Loucy (cell line): Measurements from ENCODE around the gene YTHDC2.

Source experiments
- H2AFZ ChIP-seq: fragments of 200-600 bp; sonication (generic); 2 replicates; pipeline ENCODE4 v1.6.0; 2016; ENCODE audit warnings: antibody characterized with exemption, mild to moderate bottlenecking, low read length, moderate library complexity
- H3F3A ChIP-seq: fragments of 200-600 bp; 2 replicates; pipeline ENCODE4 v1.6.0; 2016; ENCODE audit warnings: antibody characterized with exemption, low read depth, mild to moderate bottlenecking
- H3K27me3 ChIP-seq: fragments of 200-600 bp; sonication (generic); 2 replicates; pipeline ENCODE4 v1.6.1; 2014; ENCODE audit warnings: low read length, mild to moderate bottlenecking; ENCODE audit not compliant: insufficient read depth, poor library complexity, severe bottlenecking
- H3K36me3 ChIP-seq: fragments of 200-600 bp; sonication (generic); 2 replicates; pipeline ENCODE4 v1.6.1; 2016; ENCODE audit warnings: low read length; ENCODE audit not compliant: insufficient read depth
- H3K4me1 ChIP-seq: fragments of 200-600 bp; sonication (generic); 2 replicates; pipeline ENCODE4 v1.5.1; 2014; ENCODE audit warnings: low read length, mild to moderate bottlenecking; ENCODE audit not compliant: insufficient read depth, poor library complexity, severe bottlenecking
- H3K4me2 ChIP-seq: fragments of 200-600 bp; sonication (generic); 2 replicates; pipeline ENCODE4 v1.6.0; 2014; ENCODE audit warnings: antibody characterized with exemption, low read length, low read depth, mild to moderate bottlenecking; ENCODE audit not compliant: poor library complexity, severe bottlenecking
- H3K4me3 ChIP-seq: fragments of 200-600 bp; sonication (generic); 2 replicates; pipeline ENCODE4 v1.5.1; 2014; ENCODE audit warnings: low read length, mild to moderate bottlenecking, mixed read lengths; ENCODE audit not compliant: poor library complexity, severe bottlenecking
- H3K79me2 ChIP-seq: fragments of 200-600 bp; sonication (generic); 2 replicates; pipeline ENCODE4 v1.6.1; 2014; ENCODE audit warnings: low read length; ENCODE audit not compliant: insufficient read depth
- H3K9ac ChIP-seq: fragments of 200-600 bp; sonication (generic); 2 replicates; pipeline ENCODE4 v1.6.0; 2014; ENCODE audit warnings: mild to moderate bottlenecking, low read depth, low read length, moderate library complexity; ENCODE audit not compliant: poor library complexity, severe bottlenecking
- H3K9me2 ChIP-seq: fragments of 200-600 bp; sonication (generic); replicated peaks from 2 replicates; pipeline ENCODE4 v1.6.1; 2016; ENCODE audit warnings: low read depth, low read length, mixed read lengths
- H3K9me3 ChIP-seq: fragments of 200-600 bp; sonication (generic); 2 replicates; pipeline ENCODE4 v1.6.1; 2014; ENCODE audit warnings: mild to moderate bottlenecking, antibody characterized with exemption, low read length, low read depth; ENCODE audit not compliant: insufficient read depth
- H4K20me1 ChIP-seq: fragments of 200-600 bp; sonication (generic); 2 replicates; pipeline ENCODE4 v1.6.0; 2014; ENCODE audit warnings: antibody characterized with exemption, low read length, mild to moderate bottlenecking; ENCODE audit not compliant: insufficient read depth, poor library complexity, severe bottlenecking
- EZH2phosphoT487 ChIP-seq: fragments of 200-600 bp; IDR thresholded peaks from 2 replicates; pipeline ENCODE4 v1.6.1; 2018; ENCODE audit warnings: antibody characterized with exemption, mild to moderate bottlenecking, moderate library complexity, borderline replicate concordance
- TF ChIP-seq, protein P1 (sequence below): fragments of 200-600 bp; sonication (generic); conservative IDR thresholded peaks from 2 replicates; pipeline ENCODE4 v1.5.1; 2014; ENCODE audit warnings: mild to moderate bottlenecking, antibody characterized with exemption, low read length

Gene YTHDC2

DNA sequence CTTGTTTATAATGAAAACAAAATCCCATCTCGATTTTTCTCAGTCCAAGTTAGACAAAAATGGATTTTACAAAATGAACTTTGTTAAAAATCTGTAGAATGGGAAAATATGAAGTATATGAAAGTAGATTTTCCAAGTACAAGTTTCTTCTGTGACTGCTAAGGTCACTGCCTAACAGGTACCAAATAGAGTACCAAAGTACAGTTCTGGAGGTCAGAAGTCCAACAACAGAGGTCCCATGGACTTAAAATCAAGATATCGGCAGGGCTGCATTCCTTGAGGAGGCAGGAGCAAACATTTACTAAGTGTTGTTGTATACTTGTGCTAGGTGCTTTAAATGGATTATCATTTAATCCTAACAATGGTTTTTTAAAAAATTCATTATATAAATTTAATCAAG lies 5.9 kb downstream of the YTHDC2 start:
- H3K9ac ChIP-seq: no peak overlapping the region
- H3K79me2 ChIP-seq: peaks cover 61% of the 10 kb centered on the region
- peaks cover 37% of the 10 kb centered on the region for H3K4me1 ChIP-seq
- H3K27me3 ChIP-seq: no peaks in the 10 kb centered on the region
- H3K9me2 ChIP-seq: no peaks in the 10 kb centered on the region
- no peaks in the 10 kb centered on the region for H3F3A ChIP-seq
- H3K4me2 ChIP-seq: no peak overlapping the region
- peaks cover 2% of the 10 kb centered on the region for H4K20me1 ChIP-seq
- no peaks in the 10 kb centered on the region for H3K9me3 ChIP-seq
- TF ChIP-seq EZH2phosphoT487: no peak
- TF ChIP-seq, protein P1, sequence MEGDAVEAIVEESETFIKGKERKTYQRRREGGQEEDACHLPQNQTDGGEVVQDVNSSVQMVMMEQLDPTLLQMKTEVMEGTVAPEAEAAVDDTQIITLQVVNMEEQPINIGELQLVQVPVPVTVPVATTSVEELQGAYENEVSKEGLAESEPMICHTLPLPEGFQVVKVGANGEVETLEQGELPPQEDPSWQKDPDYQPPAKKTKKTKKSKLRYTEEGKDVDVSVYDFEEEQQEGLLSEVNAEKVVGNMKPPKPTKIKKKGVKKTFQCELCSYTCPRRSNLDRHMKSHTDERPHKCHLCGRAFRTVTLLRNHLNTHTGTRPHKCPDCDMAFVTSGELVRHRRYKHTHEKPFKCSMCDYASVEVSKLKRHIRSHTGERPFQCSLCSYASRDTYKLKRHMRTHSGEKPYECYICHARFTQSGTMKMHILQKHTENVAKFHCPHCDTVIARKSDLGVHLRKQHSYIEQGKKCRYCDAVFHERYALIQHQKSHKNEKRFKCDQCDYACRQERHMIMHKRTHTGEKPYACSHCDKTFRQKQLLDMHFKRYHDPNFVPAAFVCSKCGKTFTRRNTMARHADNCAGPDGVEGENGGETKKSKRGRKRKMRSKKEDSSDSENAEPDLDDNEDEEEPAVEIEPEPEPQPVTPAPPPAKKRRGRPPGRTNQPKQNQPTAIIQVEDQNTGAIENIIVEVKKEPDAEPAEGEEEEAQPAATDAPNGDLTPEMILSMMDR: no peak
- no peak overlapping the region for H3K4me3 ChIP-seq
- no peaks in the 10 kb centered on the region for H3K36me3 ChIP-seq
- no peak overlapping the region for H2AFZ ChIP-seq

DNA sequence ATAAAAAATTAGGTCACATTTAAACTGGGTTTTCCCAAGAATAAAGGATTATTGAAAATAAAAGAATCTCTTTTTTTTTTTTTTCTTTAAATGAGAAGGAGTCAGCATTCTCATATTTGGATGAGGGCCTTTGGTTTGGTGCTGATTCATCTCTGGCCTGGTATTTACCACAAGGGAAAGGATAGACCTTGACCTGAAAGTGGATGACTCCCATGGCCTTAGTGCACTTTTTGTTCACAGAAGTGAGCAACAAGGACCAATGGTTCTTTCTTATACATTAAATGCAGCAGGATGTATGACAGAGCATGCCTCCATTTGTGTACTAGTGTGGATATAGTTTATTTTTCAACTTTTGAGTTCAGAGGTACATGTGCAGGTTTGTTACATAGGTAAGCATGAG lies 6.9 kb downstream of the YTHDC2 start:
- Histone ChIP-seq H3F3A (no peaks in the 10 kb centered on the region), H3K9ac (no peak overlapping the region), H2AFZ (no peak overlapping the region), H3K36me3 (no peaks in the 10 kb centered on the region), H4K20me1 (peaks cover 2% of the 10 kb centered on the region), H3K27me3 (no peaks in the 10 kb centered on the region), H3K4me2 (peak overlapping the region; percentile 34), H3K4me1 (peaks cover 45% of the 10 kb centered on the region), H3K9me2 (no peaks in the 10 kb centered on the region), H3K4me3 (no peak overlapping the region), H3K79me2 (peaks cover 57% of the 10 kb centered on the region), H3K9me3 (no peaks in the 10 kb centered on the region)
- no peak for TF ChIP-seq EZH2phosphoT487
- TF ChIP-seq, protein P1: no peak

DNA sequence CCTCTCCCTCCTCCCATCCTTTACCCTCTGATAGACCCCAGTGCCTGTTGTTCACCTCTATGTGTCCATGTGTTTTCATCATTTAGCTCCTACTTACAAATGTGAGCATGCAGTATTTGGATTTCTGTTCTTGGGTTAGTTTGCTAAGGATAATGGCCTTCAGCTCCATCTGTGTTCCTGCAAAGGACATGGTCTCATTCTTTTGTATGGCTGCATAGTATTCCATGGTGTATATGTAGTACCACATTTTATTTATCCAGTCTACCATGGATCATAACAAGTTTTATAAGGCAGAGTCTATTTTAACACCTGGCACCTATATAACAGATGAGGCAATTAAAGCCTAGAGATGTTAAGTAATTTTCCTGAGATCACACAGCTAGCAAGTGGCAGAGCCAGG lies 7.4 kb downstream of the YTHDC2 start:
- Histone ChIP-seq H3K79me2 (peaks cover 54% of the 10 kb centered on the region), H3K9ac (no peak overlapping the region), H3K36me3 (no peaks in the 10 kb centered on the region), H3K9me3 (no peaks in the 10 kb centered on the region), H4K20me1 (peaks cover 2% of the 10 kb centered on the region), H3K27me3 (no peaks in the 10 kb centered on the region), H3K9me2 (no peaks in the 10 kb centered on the region), H2AFZ (no peak overlapping the region), H3K4me2 (peak overlapping the region; percentile 34), H3K4me1 (peaks cover 50% of the 10 kb centered on the region), H3K4me3 (no peak overlapping the region), H3F3A (no peaks in the 10 kb centered on the region)
- TF ChIP-seq, protein P1: no peak
- TF ChIP-seq EZH2phosphoT487: no peak
